H9 (cell line): Measurements from ENCODE around the gene C3orf49. TPM values are rescaled to one million over a fixed set of nuclear protein-coding genes. Genes with fewer than 3 reads are reported as not detected.

Experiments used
- DNase-seq: peaks from one replicate; pipeline ENCODE4 v3.0.0-alpha.2; 2017
- H2AFZ ChIP-seq: one replicate; pipeline ENCODE4 v1.6.1; 2013; ENCODE audit warnings: mild to moderate bottlenecking, low read length, control low read depth, moderate library complexity
- H2AK5ac ChIP-seq: 2 replicates; pipeline ENCODE4 v1.6.1; 2013; ENCODE audit warnings: low read length, control low read depth, mixed read lengths; ENCODE audit not compliant: insufficient read length
- H2BK120ac ChIP-seq: one replicate; pipeline ENCODE4 v1.6.1; 2013; ENCODE audit warnings: low read depth, mild to moderate bottlenecking, low read length, control low read depth, inconsistent platforms; ENCODE audit not compliant: poor library complexity, severe bottlenecking
- H2BK12ac ChIP-seq: 2 replicates; pipeline ENCODE4 v1.6.1; 2013; ENCODE audit warnings: low read length, control low read depth, mixed read lengths, low read depth; ENCODE audit not compliant: insufficient read length
- H2BK15ac ChIP-seq: 2 replicates; pipeline ENCODE4 v1.6.1; 2013; ENCODE audit warnings: low read depth, low read length, control low read depth
- H2BK20ac ChIP-seq: one replicate; pipeline ENCODE4 v1.6.1; 2013; ENCODE audit warnings: low read depth, mild to moderate bottlenecking, low read length, control low read depth, inconsistent platforms; ENCODE audit not compliant: poor library complexity, severe bottlenecking
- H2BK5ac ChIP-seq: 2 replicates; pipeline ENCODE4 v1.6.1; 2013; ENCODE audit warnings: low read length, control low read depth, mixed read lengths; ENCODE audit not compliant: insufficient read length
- H3K14ac ChIP-seq: 2 replicates; pipeline ENCODE4 v1.6.1; 2013; ENCODE audit warnings: low read length, control low read depth; ENCODE audit not compliant: insufficient read depth
- H3K18ac ChIP-seq: 2 replicates; pipeline ENCODE4 v1.6.1; 2013; ENCODE audit warnings: low read depth, mild to moderate bottlenecking, mixed read lengths, low read length, control low read depth; ENCODE audit not compliant: insufficient read length
- H3K23ac ChIP-seq: 2 replicates; pipeline ENCODE4 v1.6.1; 2013; ENCODE audit warnings: low read length, control low read depth, mixed read lengths, low read depth; ENCODE audit not compliant: insufficient read length
- H3K23me2 ChIP-seq: 2 replicates; pipeline ENCODE4 v1.6.1; 2013; ENCODE audit warnings: low read depth, mild to moderate bottlenecking, mixed read lengths, low read length, control low read depth; ENCODE audit not compliant: insufficient read length, poor library complexity, severe bottlenecking
- H3K27ac ChIP-seq: 2 replicates; pipeline ENCODE4 v1.5.1; 2013; ENCODE audit warnings: low read length, control low read depth, mixed read lengths, low read depth; ENCODE audit not compliant: insufficient read length
- H3K27me3 ChIP-seq: 2 replicates; pipeline ENCODE4 v1.6.1; 2013; ENCODE audit warnings: low read length, control low read depth, inconsistent platforms; ENCODE audit not compliant: insufficient read depth
- H3K4ac ChIP-seq: 2 replicates; pipeline ENCODE4 v1.6.1; 2013; ENCODE audit warnings: low read depth, mild to moderate bottlenecking, control low read depth, inconsistent platforms, low read length, moderate library complexity
- H3K4me1 ChIP-seq: 2 replicates; pipeline ENCODE4 v1.6.1; 2013; ENCODE audit warnings: low read length, control low read depth, inconsistent platforms; ENCODE audit not compliant: insufficient read depth
- H3K4me2 ChIP-seq: 2 replicates; pipeline ENCODE4 v1.6.1; 2013; ENCODE audit warnings: low read length, control low read depth, mixed read lengths; ENCODE audit not compliant: insufficient read length, insufficient read depth
- H3K56ac ChIP-seq: 2 replicates; pipeline ENCODE4 v1.6.1; 2013; ENCODE audit warnings: low read depth, mild to moderate bottlenecking, mixed read lengths, low read length, control low read depth; ENCODE audit not compliant: insufficient read length
- H3K79me1 ChIP-seq: 2 replicates; pipeline ENCODE4 v1.6.1; 2013; ENCODE audit warnings: low read depth, mild to moderate bottlenecking, moderate library complexity, low read length, control low read depth, inconsistent platforms; ENCODE audit not compliant: insufficient read depth, poor library complexity, severe bottlenecking
- H3K79me2 ChIP-seq: 2 replicates; pipeline ENCODE4 v1.6.1; 2013; ENCODE audit warnings: low read length, control low read depth, inconsistent platforms; ENCODE audit not compliant: insufficient read depth
- H3K9ac ChIP-seq: 2 replicates; pipeline ENCODE4 v1.6.1; 2013; ENCODE audit warnings: low read length, control low read depth, mixed read lengths; ENCODE audit not compliant: insufficient read length; ENCODE audit errors: extremely low read depth
- H3K9me3 ChIP-seq: one replicate; pipeline ENCODE4 v1.6.1; 2013; ENCODE audit warnings: low read depth, low read length, inconsistent platforms; ENCODE audit not compliant: control insufficient read depth
- H3T11ph ChIP-seq: one replicate; pipeline ENCODE4 v1.6.1; 2013; ENCODE audit warnings: mild to moderate bottlenecking, low read length, control low read depth, inconsistent platforms
- H4K20me1 ChIP-seq: one replicate; pipeline ENCODE4 v1.6.1; 2013; ENCODE audit not compliant: control insufficient read depth, insufficient read length, insufficient read depth
- H4K5ac ChIP-seq: 2 replicates; pipeline ENCODE4 v1.6.1; 2013; ENCODE audit warnings: low read depth, mild to moderate bottlenecking, mixed read lengths, low read length, control low read depth; ENCODE audit not compliant: insufficient read length
- H4K8ac ChIP-seq: replicated peaks from 2 replicates; pipeline ENCODE4 v1.6.1; 2013; ENCODE audit warnings: low read length, control low read depth, mixed read lengths, low read depth; ENCODE audit not compliant: insufficient read length
- H4K91ac ChIP-seq: 2 replicates; pipeline ENCODE4 v1.6.1; 2013; ENCODE audit warnings: low read depth, mild to moderate bottlenecking, moderate library complexity, mixed read lengths, low read length, control low read depth; ENCODE audit not compliant: insufficient read length
- H3K27ac Mint-ChIP-seq, 3 experiments: 2 replicates in 2 of 3; 3 replicates in 1 of 3; pipeline ENCODE4 v1.8.0; 2020 to 2021; ENCODE audit warnings: mixed read lengths in 3 of 3, mild to moderate bottlenecking in 1 of 3, moderate library complexity in 1 of 3
- H3K27me3 Mint-ChIP-seq: 2 replicates; pipeline ENCODE4 v1.8.0; 2021; ENCODE audit warnings: low read depth, mild to moderate bottlenecking, moderate library complexity, mixed read lengths
- H3K36me3 Mint-ChIP-seq, 3 experiments: 2 replicates in 2 of 3; 3 replicates in 1 of 3; pipeline ENCODE4 v1.8.0; 2020 to 2021; ENCODE audit warnings: low read depth in 3 of 3, mixed read lengths in 3 of 3; ENCODE audit not compliant: insufficient read depth in 1 of 3
- H3K4me1 Mint-ChIP-seq, 2 experiments: 2 replicates each; pipeline ENCODE4 v1.8.0; 2020; ENCODE audit warnings: mixed read lengths in 2 of 2
- H3K4me3 Mint-ChIP-seq, 2 experiments: 2 replicates in 1 of 2; 3 replicates in 1 of 2; pipeline ENCODE4 v1.8.0; 2020 to 2021; ENCODE audit warnings: mild to moderate bottlenecking in 2 of 2, mixed read lengths in 2 of 2, moderate library complexity in 1 of 2
- H3K9me3 Mint-ChIP-seq, 2 experiments: 2 replicates in 1 of 2; 3 replicates in 1 of 2; pipeline ENCODE4 v1.8.0; 2020; ENCODE audit warnings: mild to moderate bottlenecking in 2 of 2, mixed read lengths in 2 of 2, moderate library complexity in 1 of 2
- CTCF ChIP-seq: fragments of 200-600 bp; sonication (generic); conservative IDR thresholded peaks from 3 replicates; pipeline ENCODE4 v1.8.0; 2021; ENCODE audit warnings: antibody characterized with exemption, mild to moderate bottlenecking
- WGBS: extraction: QIAGEN DNeasy Blood & Tissue Kit; methylation state at CpG from one replicate; pipeline ENCODE4 v1.1.7; 2013; ENCODE audit warnings: missing lambda C conversion rate, low lambda C conversion rate, mixed read lengths; ENCODE audit not compliant: insufficient read length; ENCODE audit errors: extremely low coverage; 5-methylcytosine and 5-hydroxymethylcytosine counted together
- total RNA-seq: library from RNA; stranded (reverse); gene quantifications from 2 replicates; pipeline ENCODE4 v1.2.1, GENCODE V29; 2021

C3orf49 gene
- total RNA-seq, 1 experiment from 2014 or later, result not detected

- Histone ChIP-seq H3K27me3 (no peaks in the 10 kb centered on the region), H3K23me2 (no peaks in the 10 kb centered on the region), H3K4ac (no peak overlapping the region), H2BK5ac (no peak overlapping the region), H2BK120ac (no peak overlapping the region), H3K23ac (no peak overlapping the region), H4K5ac (no peak overlapping the region), H3K4me1 (peaks cover 2% of the 10 kb centered on the region; the same call in 1 of the 2 replicates), H3K9ac (no peak overlapping the region), H2AK5ac (no peak overlapping the region), H3K27ac (no peak overlapping the region), H2BK20ac (no peak overlapping the region), H3K4me2 (no peak overlapping the region), H3T11ph (no peak overlapping the region), H3K18ac (no peak overlapping the region), H3K79me2 (peaks cover 2% of the 10 kb centered on the region; the same call in 1 of the 2 replicates), H2AFZ (no peak overlapping the region), H3K9me3 (no peaks in the 10 kb centered on the region), H3K56ac (no peak overlapping the region), H4K20me1 (no peaks in the 10 kb centered on the region), H2BK12ac (no peak overlapping the region), H4K91ac (no peak overlapping the region), H4K8ac (no peak overlapping the region), H2BK15ac (no peak overlapping the region), H3K79me1 (no peaks in the 10 kb centered on the region), H3K14ac (no peak overlapping the region)
- peaks cover 67 to 68% of the 10 kb centered on the region in 2 experiments for H3K4me1 Mint-ChIP-seq
- H3K36me3 Mint-ChIP-seq, result no peaks in the 10 kb centered on the region; a peak in 2 of 7 replicates
- H3K27me3 Mint-ChIP-seq, result no peaks in the 10 kb centered on the region
- TF ChIP-seq CTCF, result no peak
- H3K9me3 Mint-ChIP-seq, result no peaks in the 10 kb centered on the region
- H3K27ac Mint-ChIP-seq, result peak overlapping the region in 1 of 3 experiments; percentile 58; a peak in 2 of 7 replicates
- no CpG with 5 or more reads among the region's 2 CpGs for WGBS
- H3K4me3 Mint-ChIP-seq, result no peak overlapping the region
- no peak for DNase-seq
Measured at GRCh38 chr3:63857311-63857710, 38.2 kb downstream of the C3orf49 start.
